GM21825 (cell line): ENCODE measurements around the gene UROC1.
"Not testable (repeated sequence)": the region's sequence is repeated elsewhere in the genome, so short reads cannot be mapped to it uniquely, and the experiment has no call there.

Experiments used
- ATAC-seq: cut with Tn5 transposase; IDR thresholded peaks from one replicate; pipeline ENCODE4 v1.9.1; 2021; ENCODE audit warnings: mild to moderate bottlenecking, moderate library complexity; ENCODE audit not compliant: unreplicated experiment

The UROC1 gene

GRCh38 chr3:126547721-126548120 is 30.1 kb upstream of the UROC1 start:
- ATAC-seq = no peak

- ATAC-seq = no peak
These were observed 29.1 kb upstream of the UROC1 start for GRCh38 chr3:126546549-126547239.

- ATAC-seq = no peak
These were observed 28.4 kb upstream of the UROC1 start for GRCh38 chr3:126546013-126546412.

GRCh38 chr3:126545544-126545943 is 28.0 kb upstream of the UROC1 start:
- ATAC-seq = no peak

GRCh38 chr3:126544596-126545281 is 27.2 kb upstream of the UROC1 start:
- no peak for ATAC-seq

GRCh38 chr3:126543457-126544061 is 26.0 kb upstream of the UROC1 start:
- ATAC-seq = no peak

- no peak for ATAC-seq
These were observed 25.0 kb upstream of the UROC1 start for GRCh38 chr3:126542340-126543241.

GRCh38 chr3:126541628-126542339 is 24.2 kb upstream of the UROC1 start:
- ATAC-seq = no peak

GRCh38 chr3:126540951-126541627 is 23.5 kb upstream of the UROC1 start:
- ATAC-seq = no peak

GRCh38 chr3:126540342-126540849 is 22.8 kb upstream of the UROC1 start:
- ATAC-seq = no peak

GRCh38 chr3:126539558-126540250 is 22.1 kb upstream of the UROC1 start:
- no peak for ATAC-seq

GRCh38 chr3:126538966-126539365 is 21.4 kb upstream of the UROC1 start:
- no peak for ATAC-seq

- no peak for ATAC-seq
These were observed 20.7 kb upstream of the UROC1 start for GRCh38 chr3:126538316-126538715.

- ATAC-seq = no peak
These were observed 20.2 kb upstream of the UROC1 start for GRCh38 chr3:126537730-126538281.

GRCh38 chr3:126537116-126537729 is 19.6 kb upstream of the UROC1 start:
- ATAC-seq = no peak

GRCh38 chr3:126536126-126536525 is 18.6 kb upstream of the UROC1 start:
- ATAC-seq = no peak

GRCh38 chr3:126535636-126536035 is 18.1 kb upstream of the UROC1 start:
- no peak for ATAC-seq

GRCh38 chr3:126534716-126535115 is 17.1 kb upstream of the UROC1 start:
- ATAC-seq = not testable (repeated sequence)
